ENCODE measurements around the gene HYOU1.

GRCh38 chr11:119055901-119056300 is 1.1 kb downstream of the HYOU1 start:
- TF ChIP-seq CTCF (IDR thresholded peaks at IDR 0.05; ENCODE audit: low read depth, low read length) (peak; percentile 18), MAX (IDR thresholded peaks at IDR 0.05; ENCODE audit: low read depth, low read length) (no peak), POLR2A (IDR thresholded peaks at IDR 0.05; ENCODE audit: extremely low read depth, insufficient read length) (no peak)
